Brain microvascular endothelial cell (primary cell): ENCODE results near the gene TMEM89.

Experiments used
- DNase-seq: peaks from one replicate; pipeline ENCODE4 v3.0.0-alpha.2; 2020
- H3K27ac ChIP-seq: fragments of 250-450 bp; sonication (Bioruptor Pico); 2 replicates; pipeline ENCODE4 v1.5.1; 2020; ENCODE audit warnings: mild to moderate bottlenecking, moderate library complexity
- H3K27me3 ChIP-seq: fragments of 250-450 bp; sonication (Bioruptor Pico); replicated peaks from 2 replicates; pipeline ENCODE4 v1.5.1; 2020; ENCODE audit warnings: mild to moderate bottlenecking
- H3K36me3 ChIP-seq: fragments of 250-450 bp; sonication (Bioruptor Pico); replicated peaks from 2 replicates; pipeline ENCODE4 v1.5.1; 2020; ENCODE audit warnings: mild to moderate bottlenecking
- H3K4me3 ChIP-seq: 2 replicates; pipeline ENCODE4 v1.5.1; 2011; ENCODE audit warnings: low read depth, mild to moderate bottlenecking, control low read depth, low read length, moderate library complexity
- CTCF ChIP-seq: IDR thresholded peaks from 2 replicates; pipeline ENCODE4 v1.5.1; 2011; ENCODE audit warnings: low read depth, mild to moderate bottlenecking, moderate library complexity, low read length, control low read depth, inconsistent platforms; ENCODE audit errors: missing control alignments
- in situ Hi-C: cut with HindIII; loops from 2 replicates; pipeline ENCODE4 v1.10.0; 2017; ENCODE audit warnings: low sequenced_read_pairs, low pct_ligation_motif_present

TMEM89 gene

GRCh38 chr3:48614044-48614443 is 7.5 kb downstream of the TMEM89 start:
- H3K36me3 ChIP-seq: no peaks in the 10 kb centered on the region
- H3K27me3 ChIP-seq: no peaks in the 10 kb centered on the region
- H3K27ac ChIP-seq: no peak overlapping the region
- TF ChIP-seq CTCF: no peak
- in situ Hi-C loops: no loop called here
- peak; percentile 9 for DNase-seq
- H3K4me3 ChIP-seq: no peak overlapping the region

GRCh38 chr3:48612309-48612708 is 9.3 kb downstream of the TMEM89 start:
- H3K4me3 ChIP-seq: no peak overlapping the region
- no peak overlapping the region for H3K27ac ChIP-seq
- in situ Hi-C loops: no loop called here
- H3K27me3 ChIP-seq: no peaks in the 10 kb centered on the region
- TF ChIP-seq CTCF: no peak
- no peaks in the 10 kb centered on the region for H3K36me3 ChIP-seq
- DNase-seq: no peak

- peak within 1 kb of the TSS; percentile 100 for H3K4me3 ChIP-seq
- in situ Hi-C loops: no loop called here
- peak; percentile 88 for DNase-seq
- peak within 1 kb of the TSS; percentile 67 for H3K27ac ChIP-seq
- peak; percentile 83 for TF ChIP-seq CTCF
- H3K36me3 ChIP-seq: peaks cover 18% of the 10 kb centered on the region
- H3K27me3 ChIP-seq: no peaks in the 10 kb centered on the region
Observed at GRCh38 chr3:48609088-48610005, 12.2 kb downstream of the TMEM89 start, which contains the start of gene UQCRC1. Gene UQCRC1 (minus strand): TSS chr3:48609646. CDS start chr3:48609620, 26 bp downstream.

GRCh38 chr3:48607519-48607918 is 14.1 kb downstream of the TMEM89 start:
- in situ Hi-C loops: no loop called here
- TF ChIP-seq CTCF: no peak
- Histone ChIP-seq H3K36me3 (peaks cover 37% of the 10 kb centered on the region), H3K27ac (no peak overlapping the region), H3K4me3 (no peak overlapping the region), H3K27me3 (no peaks in the 10 kb centered on the region)
- no peak for DNase-seq

- in situ Hi-C loops: no loop called here
- DNase-seq: no peak
- Histone ChIP-seq H3K27ac (no peak overlapping the region), H3K27me3 (no peaks in the 10 kb centered on the region), H3K4me3 (no peak overlapping the region), H3K36me3 (peaks cover 74% of the 10 kb centered on the region)
- no peak for TF ChIP-seq CTCF
Observed at GRCh38 chr3:48601622-48601994, 20.0 kb downstream of the TMEM89 start.
